Testis (tissue), 2 donors: ENCODE results near the gene UBXN6.

Source experiments
- CTCF ChIP-seq, 3 experiments: fragments of 450-650 bp in 2 of 3; fragments of 200-600 bp in 1 of 3; sonication (generic) in 1 of 3; IDR thresholded peaks; one replicate each; pipeline ENCODE4 v1.5.1; 2016 to 2019; ENCODE audit warnings: antibody characterized with exemption in 3 of 3, mild to moderate bottlenecking in 2 of 3, moderate library complexity in 1 of 3
- POLR2A ChIP-seq: fragments of 450-650 bp; IDR thresholded peaks from one replicate; pipeline ENCODE4 v1.6.1; 2017; ENCODE audit warnings: antibody characterized with exemption, mild to moderate bottlenecking, moderate library complexity

GRCh38 chr19:4429771-4430171, 27.8 kb downstream of the UBXN6 start:
- no peak for TF ChIP-seq CTCF (IDR thresholded peaks at IDR 0.05)
- no peak for TF ChIP-seq POLR2A
